ENCODE data around the gene PDE10A. TPM values are rescaled to one million over a fixed set of nuclear protein-coding genes. Genes with fewer than 3 reads are reported as not detected.

The PDE10A gene
- total and polyA plus RNA-seq, 2 experiments from 2014 or later: 2.0 to 7.2 TPM

- no peak overlapping the region for H3K4me2 ChIP-seq
- peaks cover 11% of the 10 kb centered on the region for H3K4me1 ChIP-seq (ENCODE audit: insufficient read depth)
- H3K9me2 ChIP-seq (replicated peaks; ENCODE audit: insufficient read depth): no peaks in the 10 kb centered on the region
- H3K36me3 ChIP-seq (replicated peaks; ENCODE audit: insufficient read depth, low read depth): no peaks in the 10 kb centered on the region
- no peaks in the 10 kb centered on the region for H3K9me3 ChIP-seq (ENCODE audit: low read depth)
- no peak overlapping the region for H3K4me3 ChIP-seq
- no peak overlapping the region for H3K27ac ChIP-seq
- 83% methylated on average over 5 of the region's 5 CpGs for WGBS (ENCODE audit: low lambda C conversion rate, missing lambda C conversion rate)
- no peaks in the 10 kb centered on the region for H4K20me1 ChIP-seq (ENCODE audit: insufficient read depth, poor library complexity, severe bottlenecking)
- DNase-seq (ENCODE audit: low spot score): no peak
- no peak overlapping the region for H2AFZ ChIP-seq
- no peak for TF ChIP-seq CTCF (IDR thresholded peaks at IDR 0.05; ENCODE audit: poor library complexity)
- no peak for TF ChIP-seq EZH2 (IDR thresholded peaks at IDR 0.05; ENCODE audit: borderline replicate concordance)
- no peak for TF ChIP-seq EZH2phosphoT487 (IDR thresholded peaks at IDR 0.05; ENCODE audit: low read depth, severe bottlenecking, unreplicated experiment)
- peaks cover 57% of the 10 kb centered on the region for H3K27me3 ChIP-seq
- H3K79me2 ChIP-seq: no peaks in the 10 kb centered on the region
Measured at GRCh38 chr6:165657325-165657680, 5.7 kb downstream of the PDE10A start.

GRCh38 chr6:165656581-165657324, 6.3 kb downstream of the PDE10A start:
- Histone ChIP-seq H3K79me2 (no peaks in the 10 kb centered on the region), H3K9me2 (replicated peaks; ENCODE audit: insufficient read depth) (no peaks in the 10 kb centered on the region), H4K20me1 (ENCODE audit: insufficient read depth, poor library complexity, severe bottlenecking) (no peaks in the 10 kb centered on the region), H3K9me3 (ENCODE audit: low read depth) (no peaks in the 10 kb centered on the region), H3K27ac (no peak overlapping the region), H3K4me3 (no peak overlapping the region), H3K36me3 (replicated peaks; ENCODE audit: insufficient read depth, low read depth) (no peaks in the 10 kb centered on the region), H3K4me2 (no peak overlapping the region), H3K4me1 (ENCODE audit: insufficient read depth) (peaks cover 11% of the 10 kb centered on the region), H3K27me3 (peaks cover 56% of the 10 kb centered on the region), H2AFZ (no peak overlapping the region)
- no peak for DNase-seq (ENCODE audit: low spot score)
- no peak for TF ChIP-seq CTCF (IDR thresholded peaks at IDR 0.05; ENCODE audit: poor library complexity)
- no peak for TF ChIP-seq EZH2 (IDR thresholded peaks at IDR 0.05; ENCODE audit: borderline replicate concordance)
- TF ChIP-seq EZH2phosphoT487 (IDR thresholded peaks at IDR 0.05; ENCODE audit: low read depth, severe bottlenecking, unreplicated experiment): no peak
- 61% methylated on average over 8 of the region's 8 CpGs for WGBS (ENCODE audit: low lambda C conversion rate, missing lambda C conversion rate)

GRCh38 chr6:165655191-165655590, 7.8 kb downstream of the PDE10A start:
- Histone ChIP-seq H3K27me3 (peaks cover 43% of the 10 kb centered on the region), H4K20me1 (ENCODE audit: insufficient read depth, poor library complexity, severe bottlenecking) (no peaks in the 10 kb centered on the region), H3K4me1 (ENCODE audit: insufficient read depth) (peaks cover under 1% of the 10 kb centered on the region), H3K9me3 (ENCODE audit: low read depth) (no peaks in the 10 kb centered on the region), H3K27ac (no peak overlapping the region), H3K79me2 (no peaks in the 10 kb centered on the region), H3K36me3 (replicated peaks; ENCODE audit: insufficient read depth, low read depth) (no peaks in the 10 kb centered on the region), H3K4me2 (no peak overlapping the region), H2AFZ (no peak overlapping the region), H3K9me2 (replicated peaks; ENCODE audit: insufficient read depth) (no peaks in the 10 kb centered on the region), H3K4me3 (no peak overlapping the region)
- TF ChIP-seq EZH2phosphoT487 (IDR thresholded peaks at IDR 0.05; ENCODE audit: low read depth, severe bottlenecking, unreplicated experiment) (no peak), CTCF (IDR thresholded peaks at IDR 0.05; ENCODE audit: poor library complexity) (no peak), EZH2 (IDR thresholded peaks at IDR 0.05; ENCODE audit: borderline replicate concordance) (no peak)
- 96% methylated on average over 11 of the region's 11 CpGs for WGBS (ENCODE audit: low lambda C conversion rate, missing lambda C conversion rate)
- no peak for DNase-seq (ENCODE audit: low spot score)
